ENCODE data around the gene LAMC2.

- TF ChIP-seq EZH2 (IDR thresholded peaks at IDR 0.05; ENCODE audit: insufficient read depth, low read length) (no peak), CTCF (IDR thresholded peaks at IDR 0.05; ENCODE audit: insufficient read depth, low read depth, low read length) (no peak)
Observed at GRCh38 chr1:183263886-183264602, 78.0 kb downstream of the LAMC2 start.
